Measurements from ENCODE around the gene DGCR8.

Gene DGCR8

GRCh38 chr22:20068640-20069039 lies 11.4 kb upstream of the DGCR8 start:
- no peak for DNase-seq

- no peak for DNase-seq
These were observed 10.6 kb upstream of the DGCR8 start for GRCh38 chr22:20069331-20070042.

DNA sequence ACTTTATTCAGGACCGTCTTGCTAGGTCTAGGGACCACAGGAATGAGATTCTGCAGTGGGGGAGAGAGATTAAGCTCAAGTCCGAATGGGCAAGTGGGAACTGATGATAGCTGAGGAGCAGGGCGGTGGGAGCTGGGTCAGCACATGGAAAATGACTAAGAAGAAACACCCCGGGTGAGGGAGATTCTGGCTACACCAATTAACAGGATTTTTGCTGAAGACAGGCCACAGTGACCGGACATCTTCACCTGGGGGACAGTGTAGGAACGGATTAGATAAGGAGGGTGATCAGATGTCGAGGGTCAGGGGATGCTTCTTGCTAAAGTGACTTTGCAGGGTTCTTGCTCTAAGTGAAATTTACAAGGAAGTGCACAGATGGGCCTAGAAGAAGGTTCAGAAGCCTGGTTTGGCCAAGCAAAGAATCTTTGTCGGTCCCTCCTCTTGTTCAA lies 8.5 kb upstream of the DGCR8 start:
- no peak for DNase-seq

DNA sequence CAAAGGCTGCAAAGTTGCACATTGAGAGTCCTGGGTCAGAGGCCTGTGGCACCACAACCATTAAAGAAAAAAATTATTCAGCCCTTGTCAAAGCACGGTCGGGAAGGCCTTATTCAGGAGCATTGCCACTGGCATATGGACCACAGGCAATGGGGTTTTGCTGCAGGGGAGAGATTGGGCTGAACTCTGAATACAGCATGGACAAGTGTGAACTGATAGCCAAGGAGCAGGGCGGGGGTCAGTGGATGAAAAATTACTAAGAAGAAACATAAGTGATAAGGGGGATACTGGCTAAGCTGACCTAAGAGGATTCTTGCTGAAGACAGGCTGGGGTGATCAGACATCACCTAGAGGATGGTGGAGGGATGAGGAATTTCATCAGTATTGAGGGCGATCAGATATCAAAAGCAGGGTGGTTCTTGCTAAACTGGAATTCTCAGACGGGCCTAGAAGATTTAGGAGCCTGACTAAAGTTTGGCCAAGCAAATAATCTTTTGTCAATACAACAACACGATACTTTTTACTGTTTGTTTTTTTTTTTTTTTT lies 3.3 kb upstream of the DGCR8 start:
- no peak for DNase-seq

DNA sequence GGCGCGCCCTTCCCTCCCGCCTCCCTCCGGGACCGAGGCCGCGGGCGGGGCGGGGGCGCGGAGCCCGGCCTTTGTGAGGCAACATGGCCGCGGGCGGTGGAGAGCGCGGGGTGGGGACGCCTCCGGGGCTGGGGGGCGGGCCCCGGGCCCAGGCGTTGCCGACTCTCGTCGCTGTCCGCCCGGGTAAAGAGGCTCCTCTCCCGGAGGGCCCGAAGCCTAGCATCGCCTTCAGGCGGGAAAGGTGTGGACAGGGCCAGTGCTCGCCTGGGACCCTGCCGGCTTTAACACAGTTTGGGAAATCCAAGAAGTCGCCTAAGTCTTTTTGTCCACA lies 369 bp downstream of the DGCR8 start:
- no peak for DNase-seq

- no peak for DNase-seq
These were observed 974 bp downstream of the DGCR8 start for GRCh38 chr22:20080776-20081654.

- no peak for DNase-seq
These were observed 3.3 kb downstream of the DGCR8 start for GRCh38 chr22:20083157-20083890.

DNA sequence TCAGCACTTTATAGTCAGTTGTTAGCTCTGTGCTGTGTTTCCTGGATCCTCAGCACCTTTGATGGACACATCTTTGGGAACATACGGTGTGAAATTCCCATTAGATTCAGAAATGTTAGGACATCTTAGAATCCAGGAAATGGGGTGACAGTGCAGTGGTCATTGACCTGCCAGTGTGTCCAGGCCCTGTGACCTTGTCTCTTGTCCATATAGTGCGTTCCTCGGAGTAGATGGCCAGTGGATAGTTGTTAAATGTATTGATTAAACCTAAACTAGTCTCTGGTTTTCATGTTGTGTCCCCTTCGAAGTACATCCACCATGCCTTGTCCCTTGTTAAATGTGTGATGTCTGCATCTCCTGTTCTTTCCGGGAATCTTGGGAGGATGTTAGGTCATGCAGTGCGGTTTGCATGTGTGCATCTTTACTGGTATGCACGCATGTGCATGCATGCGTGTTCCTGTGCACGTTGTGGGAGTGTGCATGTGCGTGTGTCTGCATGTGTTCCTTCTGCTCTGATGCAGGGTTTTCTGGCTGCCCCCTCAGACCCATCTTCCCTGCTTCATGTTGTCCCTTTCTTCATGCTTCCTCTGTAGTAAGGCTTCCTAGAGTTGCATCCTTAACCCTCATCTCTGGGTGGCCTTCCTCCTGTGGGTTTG lies 4.0 kb downstream of the DGCR8 start:
- no peak for DNase-seq

- DNase-seq = no peak
These were observed 4.7 kb downstream of the DGCR8 start for GRCh38 chr22:20084547-20085413.

DNA sequence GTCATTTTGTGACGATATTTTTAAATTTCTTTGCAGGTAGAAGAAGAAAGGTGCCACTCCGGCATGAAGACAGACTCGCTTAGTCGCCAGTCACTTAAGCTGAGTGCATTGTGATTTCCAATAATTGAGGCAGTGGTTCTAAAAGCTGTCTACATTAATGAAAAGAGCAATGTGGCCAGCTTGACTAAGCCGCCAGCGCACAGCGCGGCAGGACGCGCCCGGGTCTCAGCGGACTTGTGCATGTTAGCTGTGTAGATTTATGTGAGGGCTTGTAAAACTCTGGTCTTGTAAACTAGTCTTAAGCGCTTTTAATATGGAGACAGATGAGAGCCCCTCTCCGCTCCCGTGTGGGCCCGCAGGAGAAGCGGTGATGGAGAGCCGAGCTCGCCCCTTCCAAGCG lies 5.6 kb downstream of the DGCR8 start:
- no peak for DNase-seq

GRCh38 chr22:20086101-20086599 lies 6.1 kb downstream of the DGCR8 start:
- no peak for DNase-seq

- no peak for DNase-seq
These were observed 6.7 kb downstream of the DGCR8 start for GRCh38 chr22:20086763-20087162.

DNA sequence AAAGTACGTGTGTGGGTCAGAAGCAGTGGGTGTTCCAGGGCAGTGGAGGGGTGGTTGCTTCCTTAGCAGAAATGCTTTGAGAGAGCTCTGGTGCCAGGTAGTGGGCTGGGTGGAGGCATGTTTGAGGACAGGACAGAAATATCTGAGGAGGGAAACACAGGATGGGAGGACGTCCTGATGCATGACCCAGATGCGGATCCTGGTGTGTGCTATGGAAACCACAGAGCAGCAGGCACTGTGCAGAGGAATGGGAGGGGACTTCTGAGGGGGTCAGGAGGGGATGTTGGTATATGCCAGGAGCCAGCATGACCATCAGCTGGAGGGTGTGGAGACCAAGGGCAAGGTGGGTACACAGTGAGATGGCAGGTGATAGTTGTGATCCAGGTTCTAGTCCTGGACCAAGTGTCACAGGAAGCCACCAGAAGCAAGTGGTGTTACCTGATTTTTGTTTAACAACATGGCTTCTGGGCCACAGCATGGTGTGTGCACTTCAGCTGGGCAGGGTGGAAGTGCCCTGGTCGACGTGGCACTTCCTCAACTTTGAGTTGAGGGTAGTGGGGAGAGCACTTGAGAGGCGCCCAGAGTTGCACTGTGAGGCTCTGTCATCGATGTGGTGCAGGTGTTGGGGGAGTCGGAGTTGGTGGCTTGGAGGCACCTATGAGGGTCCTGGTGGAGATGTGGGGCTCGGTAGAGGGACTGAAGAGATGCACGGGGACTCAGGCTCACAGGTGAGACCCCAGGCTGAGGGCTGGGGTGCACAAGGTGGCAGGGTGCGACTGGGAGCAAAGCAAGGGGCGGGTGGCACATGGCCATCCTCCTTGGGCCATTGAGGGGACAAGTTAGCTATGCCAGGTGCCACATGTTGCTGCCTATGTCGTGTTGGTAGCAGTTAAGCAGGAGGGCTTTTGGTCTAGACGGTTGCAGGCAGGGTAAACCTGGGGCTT lies 7.5 kb downstream of the DGCR8 start:
- no peak for DNase-seq

- no peak for DNase-seq
These were observed 8.2 kb downstream of the DGCR8 start for GRCh38 chr22:20088263-20088648.

- no peak for DNase-seq
These were observed 9.4 kb downstream of the DGCR8 start for GRCh38 chr22:20089226-20089976.

- DNase-seq = no peak
These were observed 10.1 kb downstream of the DGCR8 start for GRCh38 chr22:20089977-20090729.

DNA sequence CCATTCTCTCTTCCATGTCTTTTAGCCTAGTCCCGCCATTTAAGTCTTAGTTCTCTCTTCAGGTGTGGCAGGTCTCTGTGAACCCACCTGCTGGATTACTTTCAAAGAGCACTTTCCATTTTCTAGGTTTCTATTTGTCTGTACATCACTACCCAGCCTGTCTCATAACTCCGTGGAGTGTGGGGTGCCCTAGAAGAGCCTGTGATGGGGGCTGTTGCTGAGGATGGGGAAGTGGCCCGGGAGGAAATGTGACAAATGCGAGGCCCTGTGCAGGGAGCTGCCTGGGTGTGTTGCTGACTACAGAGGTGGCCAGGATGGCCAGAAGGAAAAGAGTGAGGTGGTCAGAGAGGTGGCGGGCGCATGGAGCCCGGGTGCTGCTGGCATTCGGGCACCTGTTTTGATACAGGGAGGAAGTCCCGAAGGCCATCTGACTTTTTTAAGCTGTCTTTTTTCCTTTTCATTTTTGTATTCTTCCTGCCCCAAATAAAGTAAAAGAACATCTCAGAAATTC lies 10.7 kb downstream of the DGCR8 start:
- no peak for DNase-seq

GRCh38 chr22:20091690-20092476 lies 11.8 kb downstream of the DGCR8 start:
- DNase-seq = no peak
